Measurements from ENCODE around the gene CRYBG1.

CRYBG1 gene

DNA sequence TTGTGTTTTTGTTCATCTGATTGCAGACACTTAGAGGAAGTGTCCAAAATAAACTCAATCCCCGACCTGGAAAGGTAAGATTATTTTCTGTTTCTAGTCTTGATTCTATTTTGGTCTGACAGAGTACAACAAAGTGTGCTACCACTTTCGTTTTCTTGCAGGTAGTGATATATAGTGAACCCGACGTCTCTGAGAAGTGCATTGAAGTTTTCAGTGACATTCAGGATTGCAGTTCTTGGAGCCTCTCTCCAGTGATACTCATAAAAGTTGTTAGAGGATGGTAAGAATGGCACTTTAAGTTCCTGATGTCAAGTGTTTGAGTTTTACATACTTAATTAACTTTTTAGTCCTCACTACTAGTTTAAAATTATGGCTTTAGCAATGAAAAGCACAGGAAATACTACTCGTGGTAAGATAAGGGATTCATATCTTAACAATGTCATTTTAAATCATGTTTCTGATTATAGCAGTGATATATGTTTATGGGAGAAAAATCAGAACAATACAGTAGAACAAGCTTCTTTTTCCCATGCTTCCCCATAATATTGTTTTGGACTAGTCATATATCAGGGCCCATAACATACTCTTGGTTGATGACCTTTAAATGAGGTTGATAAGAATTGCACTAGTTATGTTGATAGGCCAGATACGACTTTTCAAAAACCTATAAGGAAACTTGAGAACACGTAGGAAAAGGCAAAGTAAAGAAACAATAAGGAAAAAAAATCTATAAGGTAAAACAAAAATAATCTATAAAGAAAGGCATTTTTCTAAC, 164.8 kb downstream of the CRYBG1 start:
- no peak for DNase-seq (ENCODE audit: low read depth, low spot score)

GRCh38 chr6:106525882-106526275, 165.4 kb downstream of the CRYBG1 start:
- DNase-seq (ENCODE audit: low read depth, low spot score), result no peak

GRCh38 chr6:106527117-106527516, 166.6 kb downstream of the CRYBG1 start:
- no peak for DNase-seq (ENCODE audit: low read depth, low spot score)

DNA sequence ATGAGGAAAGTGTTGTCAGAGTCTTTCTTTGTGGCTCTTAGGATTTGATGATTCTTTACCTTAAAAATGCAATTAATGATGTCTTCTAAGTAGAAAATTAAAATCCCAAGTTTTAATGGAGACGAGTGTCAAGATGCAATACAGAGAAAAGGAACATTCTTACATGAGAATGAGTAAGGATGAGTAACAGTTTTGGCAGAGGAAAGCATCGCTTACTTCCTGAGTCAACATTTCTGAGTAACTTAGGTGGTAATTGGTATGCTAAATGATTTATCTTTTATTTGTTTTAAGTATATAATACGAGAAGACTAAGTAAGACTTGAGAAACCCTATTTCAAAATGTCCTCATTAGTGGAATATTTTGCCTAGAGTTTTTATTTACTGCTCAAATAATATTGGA, 167.5 kb downstream of the CRYBG1 start:
- no peak for DNase-seq (ENCODE audit: low read depth, low spot score)

DNA sequence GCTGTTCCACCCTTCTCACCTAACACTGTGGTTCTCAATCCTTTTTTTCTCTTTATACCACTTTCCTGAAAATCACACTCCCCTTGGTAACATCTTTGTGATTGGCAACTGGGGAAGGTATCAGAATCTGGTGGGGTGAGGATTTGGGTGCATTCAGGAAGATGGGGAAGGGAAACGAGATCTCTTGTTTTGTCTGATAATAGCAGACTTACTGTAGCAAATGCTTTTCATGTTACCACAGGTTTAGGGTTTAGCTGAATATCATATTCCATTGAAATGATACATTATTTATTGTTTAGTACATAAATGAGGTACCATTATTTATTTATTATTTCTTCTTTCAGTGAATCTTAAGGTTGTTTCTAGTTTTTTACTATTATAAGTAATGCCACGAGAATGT, 168.0 kb downstream of the CRYBG1 start:
- DNase-seq (ENCODE audit: low read depth, low spot score), result no peak

GRCh38 chr6:106529438-106529837, 168.9 kb downstream of the CRYBG1 start:
- no peak for DNase-seq (ENCODE audit: low read depth, low spot score)

GRCh38 chr6:106530026-106530425, 169.5 kb downstream of the CRYBG1 start:
- no peak for DNase-seq (ENCODE audit: low read depth, low spot score)

DNA sequence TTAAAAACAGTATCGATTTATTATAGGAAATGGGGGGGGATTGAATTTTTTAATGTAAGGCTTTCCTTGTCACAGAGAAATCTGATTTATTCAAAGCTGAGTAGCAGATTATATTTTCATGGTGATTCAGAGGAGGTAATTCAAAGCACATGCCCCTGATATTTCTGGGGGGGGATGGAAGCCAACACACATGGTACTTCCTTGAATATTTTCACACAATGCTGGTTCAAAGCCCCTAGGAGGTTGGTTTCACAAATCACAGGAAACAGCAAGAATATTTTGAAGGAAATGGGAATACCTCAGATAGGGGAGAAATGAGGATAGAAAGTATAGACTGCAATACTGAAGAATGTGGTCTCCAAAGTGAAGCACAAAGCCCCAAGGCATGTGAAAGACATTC, 170.0 kb downstream of the CRYBG1 start:
- no peak for DNase-seq (ENCODE audit: low read depth, low spot score)

- DNase-seq (ENCODE audit: low read depth, low spot score), result no peak
Observed at GRCh38 chr6:106533054-106533453, 172.5 kb downstream of the CRYBG1 start.

GRCh38 chr6:106534004-106534403, 173.5 kb downstream of the CRYBG1 start:
- DNase-seq (ENCODE audit: low read depth, low spot score), result no peak

GRCh38 chr6:106534564-106534982, 174.1 kb downstream of the CRYBG1 start:
- no peak for DNase-seq (ENCODE audit: low read depth, low spot score)

DNA sequence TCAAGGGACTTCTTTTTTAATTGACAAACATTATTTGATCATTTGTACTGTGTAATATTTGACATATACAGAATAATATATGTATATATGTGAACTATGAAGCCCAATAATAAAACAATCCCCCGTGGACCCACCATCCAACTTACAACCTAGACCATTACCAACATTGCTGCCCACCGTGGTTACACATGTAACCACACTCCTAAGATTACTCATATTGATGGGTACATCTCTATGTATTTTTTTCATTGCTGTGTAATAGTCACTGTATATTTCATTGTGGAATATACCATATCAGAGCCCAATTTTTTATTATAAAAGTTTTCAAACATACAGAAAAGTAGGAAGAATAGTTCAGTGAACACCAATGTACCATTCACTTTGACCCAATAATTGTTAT, 174.5 kb downstream of the CRYBG1 start:
- no peak for DNase-seq (ENCODE audit: low read depth, low spot score)

GRCh38 chr6:106536357-106536756, 175.8 kb downstream of the CRYBG1 start:
- no peak for DNase-seq (ENCODE audit: low read depth, low spot score)

GRCh38 chr6:106536851-106537250, 176.3 kb downstream of the CRYBG1 start:
- no peak for DNase-seq (ENCODE audit: low read depth, low spot score)

- no peak for DNase-seq (ENCODE audit: low read depth, low spot score)
Observed at GRCh38 chr6:106537662-106538061, 177.1 kb downstream of the CRYBG1 start.

DNA sequence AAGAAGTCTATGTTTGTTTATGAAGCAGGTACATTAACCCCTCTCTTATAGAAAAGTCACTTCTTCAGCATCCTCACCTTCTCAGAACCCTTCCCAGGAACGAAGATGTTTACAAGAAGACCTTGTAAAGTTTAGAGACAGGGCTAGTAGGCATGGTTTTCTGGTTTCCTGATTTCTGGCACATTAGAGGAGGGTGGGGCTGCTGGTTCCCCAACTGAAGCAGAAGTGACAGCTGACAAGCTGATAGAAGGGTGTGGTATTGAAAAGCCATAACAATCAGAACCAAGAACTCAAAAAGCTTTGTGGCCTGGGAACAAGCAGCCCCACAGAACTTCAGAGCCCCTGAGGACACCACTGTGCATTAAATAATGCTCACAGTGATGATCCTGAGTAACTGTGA, 177.6 kb downstream of the CRYBG1 start:
- no peak for DNase-seq (ENCODE audit: low read depth, low spot score)

DNA sequence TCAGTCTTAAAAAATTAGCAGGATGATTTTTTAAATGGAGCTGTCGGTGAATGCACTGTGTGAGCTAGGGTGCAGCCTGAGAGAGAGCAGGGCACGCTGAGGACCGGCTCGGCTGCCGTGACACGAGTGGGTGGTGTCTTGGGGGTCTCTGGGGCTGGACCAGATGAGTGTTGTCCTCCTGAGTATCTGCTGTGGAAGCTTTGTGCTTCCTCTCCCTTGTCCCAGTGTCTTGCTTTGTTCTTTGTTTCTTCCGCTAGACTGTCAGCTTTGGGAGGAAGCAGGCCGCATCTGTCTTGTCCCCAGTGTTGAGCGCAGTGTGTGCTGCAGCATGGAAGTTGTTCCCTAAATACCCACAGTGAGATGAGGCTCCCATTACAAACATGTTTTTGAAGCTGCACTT, 179.4 kb downstream of the CRYBG1 start:
- DNase-seq (ENCODE audit: low read depth, low spot score), result no peak

- DNase-seq (ENCODE audit: low read depth, low spot score), result no peak
Observed at GRCh38 chr6:106540432-106540831, 179.9 kb downstream of the CRYBG1 start.

DNA sequence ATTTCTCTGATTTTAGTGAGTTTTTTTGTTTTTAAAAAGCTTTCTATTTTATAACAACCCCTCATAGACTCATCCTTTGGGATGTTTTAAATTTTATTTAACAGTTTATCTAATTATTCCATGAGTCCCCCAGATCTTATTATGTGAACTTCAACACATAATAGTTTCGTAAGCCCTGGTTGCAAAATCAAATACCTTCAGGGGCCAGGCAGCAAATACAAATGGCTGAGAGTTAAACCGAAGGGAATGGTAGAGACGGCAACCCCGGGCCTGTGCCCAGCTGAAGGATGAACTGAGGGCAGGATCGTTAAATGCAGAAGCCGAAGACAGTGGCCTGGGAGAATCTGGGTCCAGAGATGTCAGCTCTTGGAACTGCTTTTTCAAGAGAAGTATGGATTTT, 180.4 kb downstream of the CRYBG1 start:
- no peak for DNase-seq (ENCODE audit: low read depth, low spot score)

GRCh38 chr6:106546261-106546690, 185.8 kb downstream of the CRYBG1 start:
- no peak for DNase-seq (ENCODE audit: low read depth, low spot score)

- no peak for DNase-seq (ENCODE audit: low read depth, low spot score)
Observed at GRCh38 chr6:106546691-106547414, 186.3 kb downstream of the CRYBG1 start.

- DNase-seq (ENCODE audit: low read depth, low spot score), result no peak
Observed at GRCh38 chr6:106547601-106548453, 187.3 kb downstream of the CRYBG1 start.

All from brain pericyte (primary cell).